Measurements from ENCODE around the gene SIRPB2. TPM values are rescaled to one million over a fixed set of nuclear protein-coding genes. Genes with fewer than 3 reads are reported as not detected.

SIRPB2 gene
- total RNA-seq, 6 experiments from 2014 or later = not detected

DNA sequence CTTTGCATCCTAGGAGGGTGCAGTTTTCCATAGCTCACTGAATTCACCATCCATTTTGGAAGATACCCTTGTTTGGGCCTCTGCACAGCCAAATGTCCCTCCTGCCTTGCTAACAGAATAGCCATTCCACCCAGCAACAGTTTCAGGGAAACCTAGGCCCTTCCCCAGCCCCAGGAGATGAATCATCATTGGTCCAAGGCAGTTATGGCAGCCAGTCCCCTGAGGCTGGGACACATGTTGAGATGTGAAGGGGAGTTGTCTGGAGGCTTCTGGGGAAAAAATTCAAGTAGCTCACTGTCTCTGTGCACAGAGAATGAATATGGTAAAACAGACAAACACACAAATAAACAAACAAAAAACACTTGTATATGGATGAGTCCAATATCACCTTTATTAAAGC lies 17.4 kb upstream of the SIRPB2 start:
- H3K27me3 Mint-ChIP-seq (ENCODE audit: insufficient read depth) = peaks cover 10% of the 10 kb centered on the region
- no peak overlapping the region for H3K4me3 Mint-ChIP-seq
- TF ChIP-seq, protein P1, sequence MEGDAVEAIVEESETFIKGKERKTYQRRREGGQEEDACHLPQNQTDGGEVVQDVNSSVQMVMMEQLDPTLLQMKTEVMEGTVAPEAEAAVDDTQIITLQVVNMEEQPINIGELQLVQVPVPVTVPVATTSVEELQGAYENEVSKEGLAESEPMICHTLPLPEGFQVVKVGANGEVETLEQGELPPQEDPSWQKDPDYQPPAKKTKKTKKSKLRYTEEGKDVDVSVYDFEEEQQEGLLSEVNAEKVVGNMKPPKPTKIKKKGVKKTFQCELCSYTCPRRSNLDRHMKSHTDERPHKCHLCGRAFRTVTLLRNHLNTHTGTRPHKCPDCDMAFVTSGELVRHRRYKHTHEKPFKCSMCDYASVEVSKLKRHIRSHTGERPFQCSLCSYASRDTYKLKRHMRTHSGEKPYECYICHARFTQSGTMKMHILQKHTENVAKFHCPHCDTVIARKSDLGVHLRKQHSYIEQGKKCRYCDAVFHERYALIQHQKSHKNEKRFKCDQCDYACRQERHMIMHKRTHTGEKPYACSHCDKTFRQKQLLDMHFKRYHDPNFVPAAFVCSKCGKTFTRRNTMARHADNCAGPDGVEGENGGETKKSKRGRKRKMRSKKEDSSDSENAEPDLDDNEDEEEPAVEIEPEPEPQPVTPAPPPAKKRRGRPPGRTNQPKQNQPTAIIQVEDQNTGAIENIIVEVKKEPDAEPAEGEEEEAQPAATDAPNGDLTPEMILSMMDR (IDR thresholded peaks at IDR 0.05) = no peak
- no peak overlapping the region for H3K27ac Mint-ChIP-seq
- no peaks in the 10 kb centered on the region for H3K9me3 Mint-ChIP-seq
- H3K4me1 Mint-ChIP-seq (ENCODE audit: low read depth) = peaks cover 40% of the 10 kb centered on the region
- no peaks in the 10 kb centered on the region for H3K36me3 Mint-ChIP-seq (ENCODE audit: low read depth)
- DNase-seq = no peak

- Mint-ChIP-seq H3K4me1 (ENCODE audit: low read depth) (peaks cover 46% of the 10 kb centered on the region), H3K27me3 (ENCODE audit: insufficient read depth) (peaks cover 6% of the 10 kb centered on the region), H3K27ac (no peak overlapping the region), H3K36me3 (ENCODE audit: low read depth) (no peaks in the 10 kb centered on the region), H3K9me3 (no peaks in the 10 kb centered on the region), H3K4me3 (no peak overlapping the region)
- no peak for DNase-seq
- TF ChIP-seq, protein P1 (IDR thresholded peaks at IDR 0.05) = no peak
Observed at GRCh38 chr20:1507276-1507675, 16.1 kb upstream of the SIRPB2 start.

DNA sequence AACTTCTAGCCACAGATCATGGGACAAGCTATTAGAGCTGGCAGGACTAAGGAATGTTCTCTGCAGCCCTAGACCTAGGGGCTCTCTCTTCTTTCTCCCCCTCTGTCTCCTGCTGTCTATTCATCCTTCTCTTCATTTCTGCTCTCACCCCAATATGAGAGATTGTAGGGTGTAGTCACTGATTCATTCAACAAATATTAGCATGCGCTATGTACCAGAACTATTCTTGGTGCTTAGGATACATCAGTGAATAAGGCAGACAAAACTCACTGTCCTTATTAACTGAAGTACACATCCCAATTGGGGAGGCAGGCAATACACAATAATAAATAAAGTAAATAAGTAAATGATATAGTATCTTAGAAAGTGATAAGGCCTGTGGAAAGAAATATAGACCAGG lies 14.7 kb upstream of the SIRPB2 start:
- Mint-ChIP-seq H3K4me1 (ENCODE audit: low read depth) (peaks cover 46% of the 10 kb centered on the region), H3K27me3 (ENCODE audit: insufficient read depth) (peaks cover 7% of the 10 kb centered on the region), H3K9me3 (no peaks in the 10 kb centered on the region), H3K27ac (peak overlapping the region; percentile 81), H3K36me3 (ENCODE audit: low read depth) (no peaks in the 10 kb centered on the region), H3K4me3 (peak overlapping the region; percentile 60)
- peak; percentile 58 for DNase-seq
- TF ChIP-seq, protein P1 (IDR thresholded peaks at IDR 0.05) = no peak

- Mint-ChIP-seq H3K4me1 (ENCODE audit: low read depth) (peaks cover 50% of the 10 kb centered on the region), H3K9me3 (no peaks in the 10 kb centered on the region), H3K27ac (peak overlapping the region; percentile 81), H3K27me3 (ENCODE audit: insufficient read depth) (peaks cover 10% of the 10 kb centered on the region), H3K4me3 (peak overlapping the region; percentile 60), H3K36me3 (ENCODE audit: low read depth) (no peaks in the 10 kb centered on the region)
- DNase-seq = peak; percentile 74
- TF ChIP-seq, protein P1 (IDR thresholded peaks at IDR 0.05) = no peak
Observed at GRCh38 chr20:1505361-1505760, 14.1 kb upstream of the SIRPB2 start.

GRCh38 chr20:1503564-1504227 lies 12.5 kb upstream of the SIRPB2 start:
- no peak overlapping the region for H3K27ac Mint-ChIP-seq
- H3K27me3 Mint-ChIP-seq (ENCODE audit: insufficient read depth) = peaks cover 9% of the 10 kb centered on the region
- H3K4me3 Mint-ChIP-seq = no peak overlapping the region
- H3K36me3 Mint-ChIP-seq (ENCODE audit: low read depth) = no peaks in the 10 kb centered on the region
- peak; percentile 92 for DNase-seq
- H3K4me1 Mint-ChIP-seq (ENCODE audit: low read depth) = peaks cover 46% of the 10 kb centered on the region
- TF ChIP-seq, protein P1 (IDR thresholded peaks at IDR 0.05) = peak; percentile 97
- no peaks in the 10 kb centered on the region for H3K9me3 Mint-ChIP-seq

Data from HFFc6 (cell line).